ENCODE measurements around the gene GFRA1.

Gene GFRA1

DNA sequence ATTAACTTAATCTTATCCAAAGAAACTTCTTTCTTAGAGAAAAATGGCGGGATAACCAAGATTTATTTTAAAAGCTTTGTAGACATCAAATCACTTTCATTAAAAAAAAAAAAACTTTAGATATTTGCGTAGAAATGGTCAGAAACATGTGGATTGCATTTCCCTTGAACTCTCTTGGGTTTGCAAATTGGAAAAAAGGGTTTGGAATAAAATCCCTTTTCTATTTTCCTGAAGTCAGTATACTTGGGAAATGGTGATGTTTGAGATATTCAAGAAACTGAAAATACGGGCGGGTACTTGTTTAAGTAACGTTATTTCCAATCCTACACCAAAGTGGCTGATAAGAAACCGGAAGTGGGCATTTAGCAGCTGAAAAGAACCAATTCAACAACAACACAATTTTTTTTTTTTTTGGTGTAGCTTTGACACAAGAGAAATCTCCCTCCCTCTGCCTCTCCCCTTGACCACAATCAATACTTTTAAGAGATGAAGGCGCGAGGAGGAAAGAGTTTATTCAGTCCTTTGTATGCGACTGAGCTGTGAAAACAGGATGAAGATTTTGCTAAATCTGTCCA is 13.7 kb upstream of the GFRA1 start:
- Histone ChIP-seq H3K36me3 (ENCODE audit: insufficient read depth, low read length) (no peaks in the 10 kb centered on the region), H3K4me1 (ENCODE audit: insufficient read depth, low read length) (no peaks in the 10 kb centered on the region), H3K9me3 (ENCODE audit: control insufficient read depth, insufficient read depth, low read length) (no peaks in the 10 kb centered on the region), H3K9ac (ENCODE audit: low read depth, low read length) (no peak overlapping the region)

DNA sequence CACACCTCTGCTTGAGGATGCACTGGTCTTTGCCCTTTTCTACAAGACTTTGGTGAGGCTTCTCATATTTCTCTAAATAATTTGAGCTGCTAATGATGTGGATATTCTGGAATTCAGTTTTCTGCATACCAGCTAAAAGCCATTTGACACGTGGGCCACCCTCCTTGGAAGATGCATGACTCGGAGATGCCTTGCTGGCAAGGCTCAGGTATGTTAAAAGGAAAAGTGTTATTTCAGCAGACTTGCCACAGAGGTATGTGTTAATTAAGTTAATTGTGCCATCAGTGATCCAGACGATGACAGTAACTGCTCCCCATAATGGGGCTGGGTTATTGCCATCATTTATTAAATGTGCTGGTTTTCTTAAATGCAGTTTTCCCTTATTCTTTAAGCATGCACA is 8.8 kb upstream of the GFRA1 start:
- H3K4me1 ChIP-seq (ENCODE audit: insufficient read depth, low read length) = no peaks in the 10 kb centered on the region
- H3K36me3 ChIP-seq (ENCODE audit: insufficient read depth, low read length) = no peaks in the 10 kb centered on the region
- H3K9me3 ChIP-seq (ENCODE audit: control insufficient read depth, insufficient read depth, low read length) = no peaks in the 10 kb centered on the region
- H3K9ac ChIP-seq (ENCODE audit: low read depth, low read length) = no peak overlapping the region

DNA sequence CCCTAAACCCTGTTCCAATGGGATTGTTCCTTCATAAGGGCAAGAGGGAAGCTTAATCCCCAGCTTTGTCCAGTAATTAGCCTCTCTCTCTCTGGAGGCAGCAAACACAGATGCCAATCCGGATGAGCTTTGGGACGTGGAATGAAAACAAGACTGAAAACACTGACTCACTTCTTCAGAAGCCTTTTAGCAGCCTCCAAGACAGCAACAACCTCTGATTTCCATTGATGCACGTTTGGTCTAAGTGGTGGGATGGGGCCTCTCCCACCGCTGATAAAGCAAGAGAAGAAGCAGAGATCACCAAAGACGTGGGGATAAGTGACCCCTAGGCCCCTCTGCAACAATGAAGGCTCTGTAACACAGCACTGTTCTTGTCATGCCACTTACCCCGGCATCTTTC is 5.8 kb upstream of the GFRA1 start:
- no peaks in the 10 kb centered on the region for H3K9me3 ChIP-seq (ENCODE audit: control insufficient read depth, insufficient read depth, low read length)
- no peak overlapping the region for H3K9ac ChIP-seq (ENCODE audit: low read depth, low read length)
- no peaks in the 10 kb centered on the region for H3K36me3 ChIP-seq (ENCODE audit: insufficient read depth, low read length)
- no peaks in the 10 kb centered on the region for H3K4me1 ChIP-seq (ENCODE audit: insufficient read depth, low read length)

DNA sequence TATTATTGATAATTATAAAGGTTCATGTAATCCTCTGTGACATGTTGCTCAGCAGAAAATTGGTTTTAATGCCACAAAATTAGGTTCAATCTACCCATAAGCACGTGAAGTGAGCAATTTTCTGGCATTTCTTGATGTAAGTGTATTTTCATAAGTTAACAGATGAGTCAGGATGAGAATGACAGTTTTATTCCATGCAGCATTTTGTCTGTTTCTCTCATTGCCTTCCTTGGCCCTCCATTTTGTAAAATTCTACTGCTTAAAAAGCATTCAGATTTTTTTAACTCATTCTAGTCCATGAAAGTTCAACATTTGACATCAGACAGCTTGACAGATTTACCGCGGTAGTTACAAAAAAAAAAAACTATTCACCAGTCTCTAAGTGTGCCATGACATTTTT is 4.0 kb upstream of the GFRA1 start:
- Histone ChIP-seq H3K9me3 (ENCODE audit: control insufficient read depth, insufficient read depth, low read length) (no peaks in the 10 kb centered on the region; the same call in 1 of the 2 replicates), H3K36me3 (ENCODE audit: insufficient read depth, low read length) (no peaks in the 10 kb centered on the region), H3K4me1 (ENCODE audit: insufficient read depth, low read length) (no peaks in the 10 kb centered on the region), H3K9ac (ENCODE audit: low read depth, low read length) (no peak overlapping the region)

DNA sequence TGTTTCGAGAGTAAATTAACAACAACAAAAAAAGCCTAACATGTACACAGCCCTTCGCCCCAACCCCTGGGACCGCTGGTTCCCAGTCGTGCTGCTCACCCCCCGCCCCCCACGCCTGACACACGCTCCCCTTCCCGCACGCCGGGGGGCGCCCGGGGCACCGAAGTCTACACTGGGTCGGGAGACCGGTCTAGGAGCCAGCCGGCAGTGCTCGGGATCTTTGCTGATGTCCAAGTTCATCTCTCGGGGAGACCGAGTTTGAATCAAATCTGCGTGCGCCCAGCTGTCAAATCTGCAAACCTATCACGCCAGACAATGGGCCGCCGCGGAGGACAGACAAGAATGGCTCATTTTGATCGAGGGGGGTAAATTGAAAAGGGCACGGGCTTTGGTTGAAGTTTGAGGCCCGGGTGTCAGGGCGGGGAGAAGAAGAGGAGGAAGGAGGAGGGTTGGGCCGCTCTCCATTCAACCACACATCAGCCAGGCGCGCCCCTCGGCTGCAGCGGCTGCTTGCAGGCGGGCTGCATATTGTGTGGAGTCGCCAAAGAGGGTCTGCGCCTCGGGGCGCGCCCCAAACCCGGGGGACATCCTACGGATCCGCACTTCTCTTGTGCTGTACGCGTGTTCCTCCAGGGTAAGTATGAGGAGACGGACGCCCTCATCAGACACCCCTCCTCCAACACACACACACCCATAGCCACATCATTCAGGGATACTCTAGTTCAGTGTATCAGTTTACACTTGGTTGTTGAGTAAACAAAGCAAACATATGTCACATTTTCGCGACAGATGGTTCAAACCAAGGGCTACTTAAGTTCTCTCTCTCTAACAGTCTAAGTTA is 1.3 kb upstream of the GFRA1 start:
- H3K9ac ChIP-seq (ENCODE audit: low read depth, low read length) = peak overlapping the region; percentile 78; the same call in 1 of the 2 replicates
- no peaks in the 10 kb centered on the region for H3K36me3 ChIP-seq (ENCODE audit: insufficient read depth, low read length)
- H3K4me1 ChIP-seq (ENCODE audit: insufficient read depth, low read length) = no peaks in the 10 kb centered on the region
- H3K9me3 ChIP-seq (ENCODE audit: control insufficient read depth, insufficient read depth, low read length) = no peaks in the 10 kb centered on the region; the same call in 1 of the 2 replicates

DNA sequence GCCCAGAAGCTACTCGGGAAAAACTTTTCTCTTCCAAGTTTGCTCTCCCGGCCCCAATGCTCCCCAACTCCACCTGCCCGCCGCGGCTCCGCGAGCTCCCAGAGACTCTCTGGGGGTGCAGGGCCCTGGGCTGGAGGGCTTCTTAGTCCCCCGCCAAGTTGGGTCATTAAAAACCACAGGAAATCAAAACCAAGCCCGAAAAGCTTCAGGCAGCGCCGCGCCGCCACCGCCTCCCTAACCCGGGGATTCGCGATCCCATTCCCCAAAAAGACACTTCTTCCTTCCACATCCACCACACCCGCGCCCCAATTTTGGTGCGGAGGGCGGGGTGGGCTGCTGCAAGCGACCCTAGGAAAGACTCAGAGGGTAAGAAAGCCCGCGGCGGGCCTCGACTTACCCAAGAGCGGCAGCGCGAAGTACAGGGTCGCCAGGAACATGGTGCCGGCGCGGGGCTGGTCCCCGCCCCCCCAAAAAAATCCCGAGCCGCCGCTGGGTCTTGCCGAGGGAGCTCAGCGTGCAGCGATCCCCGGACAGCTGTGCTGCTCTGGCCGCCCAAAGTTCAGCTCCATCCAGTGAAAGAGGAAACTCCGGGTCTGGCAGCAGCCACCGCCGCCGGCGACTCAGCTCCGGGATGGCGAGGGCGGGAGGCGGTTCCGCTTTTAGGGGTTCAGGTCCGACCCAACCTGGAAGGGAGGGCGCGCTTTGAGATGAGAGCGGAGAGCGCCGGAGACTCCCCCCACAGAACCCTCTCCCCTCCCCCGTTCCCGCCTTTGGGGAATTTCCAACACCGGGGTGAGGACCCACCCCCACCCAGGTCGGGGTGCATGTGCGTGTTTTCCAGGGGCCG is 1.2 kb downstream of the GFRA1 start:
- no peaks in the 10 kb centered on the region for H3K4me1 ChIP-seq (ENCODE audit: insufficient read depth, low read length)
- H3K9me3 ChIP-seq (ENCODE audit: control insufficient read depth, insufficient read depth, low read length) = no peaks in the 10 kb centered on the region; the same call in 1 of the 2 replicates
- H3K9ac ChIP-seq (ENCODE audit: low read depth, low read length) = peak overlapping the region; percentile 78
- H3K36me3 ChIP-seq (ENCODE audit: insufficient read depth, low read length) = no peaks in the 10 kb centered on the region

DNA sequence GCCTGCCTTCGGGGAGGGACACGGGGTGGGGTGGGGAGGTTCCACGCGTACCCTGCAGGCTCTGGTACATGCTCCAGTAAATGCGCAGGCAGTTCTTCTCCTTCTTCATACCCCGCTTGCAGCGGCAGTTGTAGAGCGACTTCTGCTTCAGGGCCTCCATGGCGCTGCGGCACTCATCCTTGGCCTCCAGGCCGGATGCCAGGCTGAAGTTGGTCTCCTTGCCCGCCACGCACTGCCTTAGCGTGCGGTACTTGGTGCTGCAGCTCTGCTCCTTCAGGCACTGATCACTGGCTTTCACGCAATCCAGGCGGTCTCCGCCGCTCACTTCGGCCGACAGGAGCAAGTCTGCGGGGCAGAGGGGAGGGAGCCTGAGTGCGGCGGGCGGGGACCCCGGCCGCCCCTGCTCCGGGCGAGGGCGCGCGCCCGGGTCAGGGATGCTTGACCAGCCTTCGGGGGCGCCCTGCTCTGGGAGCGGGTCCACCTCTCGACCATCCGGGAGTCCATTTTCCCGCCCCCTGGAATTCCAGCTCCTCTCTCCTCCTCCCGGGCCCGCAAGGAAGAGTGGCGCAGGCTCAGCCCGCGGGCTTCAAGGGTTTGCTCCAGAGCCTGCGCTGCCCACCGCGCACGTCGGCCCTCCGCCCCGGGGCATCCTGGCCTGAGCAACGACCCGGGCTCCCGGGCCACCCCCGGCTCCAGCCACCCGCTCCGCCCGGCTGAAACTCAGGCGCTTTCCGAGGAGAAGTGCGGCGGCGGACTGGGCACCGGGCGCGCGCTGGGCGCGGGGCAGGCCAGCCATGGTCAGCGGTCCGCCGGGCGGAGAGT is 2.0 kb downstream of the GFRA1 start:
- Histone ChIP-seq H3K9me3 (ENCODE audit: control insufficient read depth, insufficient read depth, low read length) (no peaks in the 10 kb centered on the region; the same call in 1 of the 2 replicates), H3K9ac (ENCODE audit: low read depth, low read length) (peak overlapping the region; percentile 78), H3K36me3 (ENCODE audit: insufficient read depth, low read length) (no peaks in the 10 kb centered on the region), H3K4me1 (ENCODE audit: insufficient read depth, low read length) (no peaks in the 10 kb centered on the region)

DNA sequence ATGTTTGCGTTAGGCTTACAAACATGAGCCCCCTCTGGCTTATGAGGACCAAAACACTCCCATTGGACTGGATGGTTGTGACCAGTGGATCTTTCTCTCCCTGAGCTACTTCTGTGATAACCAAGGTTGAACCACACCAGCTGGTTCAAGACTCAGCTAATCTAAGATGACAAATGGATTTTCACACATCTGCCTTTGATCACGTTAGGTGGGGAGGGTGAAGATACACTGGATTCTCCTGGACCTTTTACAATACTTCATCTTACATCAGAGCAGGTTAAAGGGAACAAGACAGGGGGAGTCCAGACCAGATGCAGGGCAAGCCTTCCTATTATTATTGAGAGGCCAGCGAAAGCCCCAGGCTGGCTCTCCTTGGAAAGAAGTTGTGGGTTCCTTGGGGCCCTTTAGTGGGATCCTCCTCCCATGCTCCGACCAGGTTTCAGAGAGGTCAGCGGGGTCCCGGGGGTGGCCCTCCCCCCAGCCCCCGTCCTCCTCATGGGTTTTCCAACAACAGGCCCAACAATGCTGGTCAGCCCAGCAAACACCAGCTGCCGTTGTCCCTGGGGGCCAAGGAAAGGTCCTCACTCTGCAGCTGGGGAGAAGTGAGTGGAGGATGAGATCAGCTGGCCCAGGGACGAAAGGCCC is 2.8 kb downstream of the GFRA1 start:
- Histone ChIP-seq H3K4me1 (ENCODE audit: insufficient read depth, low read length) (no peaks in the 10 kb centered on the region), H3K9ac (ENCODE audit: low read depth, low read length) (peak overlapping the region; percentile 78), H3K9me3 (ENCODE audit: control insufficient read depth, insufficient read depth, low read length) (no peaks in the 10 kb centered on the region; the same call in 1 of the 2 replicates), H3K36me3 (ENCODE audit: insufficient read depth, low read length) (no peaks in the 10 kb centered on the region)

DNA sequence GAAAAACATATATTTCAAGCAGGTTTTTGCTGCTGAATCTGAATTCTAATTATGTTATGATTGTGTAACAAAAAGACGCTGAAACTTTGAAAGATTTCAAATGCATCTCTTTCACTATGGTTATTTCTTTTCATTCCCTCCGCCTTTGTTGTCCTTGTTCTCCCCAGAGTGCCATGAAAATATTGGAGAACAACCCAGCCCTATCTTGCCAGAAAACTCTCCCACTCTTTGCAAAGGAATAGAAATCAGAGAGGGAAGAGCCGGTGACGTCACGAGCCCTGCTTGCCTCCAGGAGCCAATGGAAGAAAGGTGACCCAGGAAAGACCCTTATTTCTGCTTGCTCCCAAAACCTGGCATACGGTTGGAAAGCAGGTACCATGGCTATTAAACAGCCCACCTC is 3.4 kb downstream of the GFRA1 start:
- Histone ChIP-seq H3K9me3 (ENCODE audit: control insufficient read depth, insufficient read depth, low read length) (no peaks in the 10 kb centered on the region; the same call in 1 of the 2 replicates), H3K9ac (ENCODE audit: low read depth, low read length) (no peak overlapping the region)

DNA sequence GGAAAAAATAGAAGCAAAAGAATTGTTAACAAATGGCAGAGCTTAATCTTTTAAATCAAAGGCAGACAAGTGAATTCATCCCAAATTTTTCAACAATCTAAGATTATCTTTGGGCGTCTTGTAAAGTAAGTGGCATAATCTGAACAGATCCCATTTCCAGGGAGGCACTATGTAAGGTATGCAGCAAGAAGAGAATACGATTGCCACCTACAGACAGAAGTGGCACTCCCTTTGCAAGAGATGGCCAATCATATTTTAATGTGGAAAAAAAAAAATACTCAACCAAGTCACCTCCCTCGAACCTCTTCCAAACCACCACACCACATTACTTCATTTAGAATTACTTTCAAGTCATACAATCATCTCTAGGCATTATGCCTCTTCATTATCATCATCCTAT is 4.0 kb downstream of the GFRA1 start:
- Histone ChIP-seq H3K9ac (ENCODE audit: low read depth, low read length) (no peak overlapping the region), H3K36me3 (ENCODE audit: insufficient read depth, low read length) (no peaks in the 10 kb centered on the region), H3K9me3 (ENCODE audit: control insufficient read depth, insufficient read depth, low read length) (no peaks in the 10 kb centered on the region; the same call in 1 of the 2 replicates), H3K4me1 (ENCODE audit: insufficient read depth, low read length) (no peaks in the 10 kb centered on the region)

More for the DNA sequence above, 3.4 kb downstream of the GFRA1 start:
- H3K4me1 ChIP-seq (ENCODE audit: insufficient read depth, low read length) = no peaks in the 10 kb centered on the region
- no peaks in the 10 kb centered on the region for H3K36me3 ChIP-seq (ENCODE audit: insufficient read depth, low read length)

DNA sequence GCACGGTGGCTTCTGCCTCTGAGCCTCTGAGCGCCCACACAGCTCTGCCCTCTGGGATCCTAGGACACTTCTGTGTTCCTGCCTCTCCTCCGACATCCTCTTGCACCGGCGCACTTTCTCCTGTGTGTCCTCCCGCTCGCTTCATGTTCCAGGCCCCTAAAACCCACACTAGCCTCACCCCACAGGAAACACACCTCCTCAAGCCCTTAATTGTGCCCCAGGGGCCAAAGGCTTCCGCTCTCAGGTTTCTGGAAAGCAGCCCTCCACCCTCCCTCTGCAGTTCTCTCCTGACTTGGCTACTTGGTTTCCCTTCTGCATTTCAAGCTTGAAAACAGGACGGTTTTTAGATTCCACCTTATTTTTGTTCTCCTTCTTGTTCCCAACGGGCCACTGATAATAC is 7.3 kb downstream of the GFRA1 start:
- Histone ChIP-seq H3K4me1 (ENCODE audit: insufficient read depth, low read length) (no peaks in the 10 kb centered on the region), H3K9ac (ENCODE audit: low read depth, low read length) (no peak overlapping the region), H3K9me3 (ENCODE audit: control insufficient read depth, insufficient read depth, low read length) (no peaks in the 10 kb centered on the region), H3K36me3 (ENCODE audit: insufficient read depth, low read length) (no peaks in the 10 kb centered on the region)

DNA sequence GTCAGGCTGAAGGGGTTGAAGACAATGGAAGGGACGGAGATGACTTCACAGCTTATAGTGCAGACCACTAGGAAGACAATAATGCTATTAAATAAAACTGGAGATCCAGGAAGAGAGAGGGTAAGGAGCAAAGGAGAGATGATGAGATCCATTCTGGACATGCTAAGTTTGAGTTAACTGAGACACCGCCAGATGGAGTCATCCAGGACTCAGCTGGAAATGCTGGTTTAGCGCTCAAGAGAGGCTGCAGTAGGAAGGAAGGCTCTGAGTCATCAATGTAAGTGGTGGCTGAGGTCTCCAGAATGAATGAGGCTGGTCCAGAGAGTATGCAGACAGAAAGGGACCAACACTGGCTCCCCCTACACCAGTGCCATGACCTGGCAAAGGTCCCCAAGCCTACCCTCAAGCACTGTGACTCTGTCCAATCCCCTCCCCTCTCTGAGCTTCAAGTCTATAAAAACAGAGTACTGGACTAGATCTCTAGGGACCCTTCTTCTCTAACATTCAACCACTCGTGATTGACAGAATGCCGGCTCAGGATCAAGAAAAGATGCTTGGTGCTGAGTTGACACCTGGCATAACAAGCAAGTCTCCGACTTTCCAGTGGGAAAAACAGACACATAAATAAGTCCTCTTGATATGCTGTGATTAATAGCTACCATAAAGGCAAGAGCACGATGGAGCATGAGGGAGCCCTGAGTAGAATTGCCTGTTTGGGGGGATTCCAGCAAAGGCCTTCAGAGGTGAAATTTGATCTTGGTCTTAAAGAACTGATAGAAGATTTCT is 8.9 kb downstream of the GFRA1 start:
- Histone ChIP-seq H3K4me1 (ENCODE audit: insufficient read depth, low read length) (no peaks in the 10 kb centered on the region), H3K36me3 (ENCODE audit: insufficient read depth, low read length) (no peaks in the 10 kb centered on the region), H3K9ac (ENCODE audit: low read depth, low read length) (no peak overlapping the region), H3K9me3 (ENCODE audit: control insufficient read depth, insufficient read depth, low read length) (no peaks in the 10 kb centered on the region)

DNA sequence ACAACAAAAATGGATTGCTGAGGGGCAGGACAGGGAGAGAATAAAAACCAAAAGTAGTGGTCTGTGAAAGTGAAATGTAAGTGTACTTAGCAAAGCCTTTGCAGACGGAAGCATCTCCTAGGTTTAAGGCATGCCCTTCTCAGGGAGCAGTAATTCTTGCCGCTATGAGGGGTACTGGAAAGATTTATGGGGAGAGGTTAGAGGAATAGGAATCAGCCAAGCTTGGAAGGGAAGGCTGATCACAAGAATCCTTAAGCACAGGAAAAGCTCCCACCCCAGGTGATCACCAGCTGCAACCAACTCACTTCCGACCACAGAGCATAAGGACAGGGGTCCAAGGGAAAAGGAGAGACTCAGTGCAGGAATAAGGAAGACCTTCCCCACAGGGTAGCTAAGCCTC is 10.3 kb downstream of the GFRA1 start:
- no peaks in the 10 kb centered on the region for H3K36me3 ChIP-seq (ENCODE audit: insufficient read depth, low read length)
- H3K4me1 ChIP-seq (ENCODE audit: insufficient read depth, low read length) = no peaks in the 10 kb centered on the region
- no peaks in the 10 kb centered on the region for H3K9me3 ChIP-seq (ENCODE audit: control insufficient read depth, insufficient read depth, low read length)
- H3K9ac ChIP-seq (ENCODE audit: low read depth, low read length) = no peak overlapping the region

Measured in ES-I3 (cell line).